Rectal smooth muscle tissue (tissue), 1 donor: ENCODE results near the gene RBM3.
"Not testable (repeated sequence)": the region's sequence is repeated elsewhere in the genome, so short reads cannot be mapped to it uniquely, and the experiment has no call there.

Experiments
- H3K27ac ChIP-seq: one replicate; pipeline ENCODE4 v1.7.0; 2013; ENCODE audit warnings: low read depth, low read length, inconsistent platforms
- H3K27me3 ChIP-seq: one replicate; pipeline ENCODE4 v1.7.0; 2013; ENCODE audit warnings: low read length; ENCODE audit not compliant: control insufficient read depth, insufficient read depth
- H3K36me3 ChIP-seq: one replicate; pipeline ENCODE4 v1.7.0; 2013; ENCODE audit warnings: low read length; ENCODE audit not compliant: control insufficient read depth, insufficient read depth
- H3K4me1 ChIP-seq: one replicate; pipeline ENCODE4 v1.7.0; 2013; ENCODE audit warnings: low read length; ENCODE audit not compliant: control insufficient read depth, insufficient read depth
- H3K4me3 ChIP-seq: one replicate; pipeline ENCODE4 v1.7.0; 2013; ENCODE audit warnings: low read length
- H3K9ac ChIP-seq: one replicate; pipeline ENCODE4 v1.7.0; 2013; ENCODE audit warnings: low read length

The RBM3 gene

GRCh38 chrX:48548871-48549270 is 25.4 kb upstream of the RBM3 start:
- Histone ChIP-seq H3K4me1 (no peaks in the 10 kb centered on the region), H3K27me3 (no peaks in the 10 kb centered on the region), H3K36me3 (peaks cover 6% of the 10 kb centered on the region), H3K4me3 (no peak overlapping the region), H3K9ac (no peak overlapping the region), H3K27ac (no peak overlapping the region)

DNA sequence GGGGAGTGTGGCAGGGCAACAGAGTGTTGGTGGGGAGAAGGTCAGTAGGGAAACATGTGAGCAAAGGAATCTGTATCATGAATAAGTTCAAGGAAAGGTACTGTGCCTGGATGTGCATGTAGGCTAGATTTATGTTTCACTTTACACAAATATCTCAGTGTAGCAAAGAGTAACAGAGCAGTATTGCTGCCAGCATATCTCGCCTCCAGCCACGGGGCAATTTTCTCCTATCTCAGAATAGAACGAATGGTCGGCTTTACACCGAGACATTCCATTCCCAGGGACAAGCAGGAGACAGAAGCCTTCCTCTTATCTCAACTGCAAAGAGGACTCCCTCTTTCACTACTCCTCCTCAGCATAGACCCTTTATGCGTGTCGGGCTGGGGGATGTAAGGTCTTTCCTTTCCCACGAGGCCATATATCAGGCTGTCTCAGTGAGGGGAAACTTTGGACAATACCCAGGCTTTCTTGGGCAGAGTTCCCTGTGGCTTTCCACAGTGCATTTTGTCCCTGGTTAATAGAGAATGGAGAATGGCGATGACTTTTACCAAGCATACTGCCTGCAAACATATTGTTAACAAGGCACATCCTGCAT is 18.5 kb upstream of the RBM3 start:
- H3K27me3 ChIP-seq, H3K4me1 ChIP-seq, H3K27ac ChIP-seq, H3K4me3 ChIP-seq, H3K9ac ChIP-seq: not testable (repeated sequence)
- H3K36me3 ChIP-seq: peaks cover 12% of the 10 kb centered on the region

DNA sequence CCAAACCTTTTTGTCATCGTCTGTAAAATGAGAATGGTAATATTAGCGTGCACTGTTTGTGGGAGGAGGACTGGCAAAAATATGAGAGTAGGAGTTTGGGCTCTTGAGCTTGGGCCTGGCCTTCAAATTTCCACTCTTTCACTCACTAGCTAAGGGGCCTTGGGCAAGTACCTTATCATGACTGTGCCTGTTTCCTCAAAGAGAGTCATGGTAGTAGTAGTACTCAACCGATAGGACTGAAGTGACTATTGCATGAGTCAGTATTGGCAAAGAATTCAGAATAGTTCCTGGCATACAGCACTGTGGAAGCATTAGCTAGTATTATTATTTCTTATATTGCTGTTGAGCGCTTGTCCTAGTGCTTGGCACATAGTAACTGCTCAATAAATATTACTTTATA is 16.0 kb upstream of the RBM3 start:
- H3K9ac ChIP-seq: no peak overlapping the region
- H3K27me3 ChIP-seq: no peaks in the 10 kb centered on the region
- no peaks in the 10 kb centered on the region for H3K4me1 ChIP-seq
- no peak overlapping the region for H3K4me3 ChIP-seq
- H3K36me3 ChIP-seq: peaks cover 12% of the 10 kb centered on the region
- H3K27ac ChIP-seq: no peak overlapping the region

- Histone ChIP-seq H3K27ac (no peak overlapping the region), H3K4me3 (no peak overlapping the region), H3K36me3 (peaks cover 10% of the 10 kb centered on the region), H3K4me1 (no peaks in the 10 kb centered on the region), H3K27me3 (no peaks in the 10 kb centered on the region), H3K9ac (no peak overlapping the region)
These were observed 14.6 kb upstream of the RBM3 start for GRCh38 chrX:48559636-48560035.

DNA sequence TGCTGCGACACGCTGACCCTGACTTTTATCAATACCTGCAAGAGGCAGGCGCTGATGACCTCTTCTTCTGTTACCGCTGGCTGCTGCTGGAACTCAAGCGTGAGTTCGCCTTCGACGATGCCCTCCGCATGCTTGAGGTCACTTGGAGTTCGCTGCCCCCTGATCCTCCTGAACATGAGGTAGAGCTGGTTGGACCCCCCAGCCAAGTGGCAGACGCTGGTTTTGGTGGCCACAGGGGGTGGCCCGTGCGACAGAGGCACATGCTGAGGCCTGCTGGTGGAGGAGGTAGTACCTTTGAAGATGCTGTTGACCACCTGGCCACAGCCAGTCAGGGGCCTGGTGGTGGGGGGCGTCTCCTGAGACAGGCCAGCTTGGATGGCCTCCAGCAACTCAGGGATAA is 14.2 kb upstream of the RBM3 start:
- no peak overlapping the region for H3K4me3 ChIP-seq
- no peaks in the 10 kb centered on the region for H3K4me1 ChIP-seq
- H3K36me3 ChIP-seq: peaks cover 7% of the 10 kb centered on the region
- H3K9ac ChIP-seq: no peak overlapping the region
- H3K27ac ChIP-seq: no peak overlapping the region
- no peaks in the 10 kb centered on the region for H3K27me3 ChIP-seq

DNA sequence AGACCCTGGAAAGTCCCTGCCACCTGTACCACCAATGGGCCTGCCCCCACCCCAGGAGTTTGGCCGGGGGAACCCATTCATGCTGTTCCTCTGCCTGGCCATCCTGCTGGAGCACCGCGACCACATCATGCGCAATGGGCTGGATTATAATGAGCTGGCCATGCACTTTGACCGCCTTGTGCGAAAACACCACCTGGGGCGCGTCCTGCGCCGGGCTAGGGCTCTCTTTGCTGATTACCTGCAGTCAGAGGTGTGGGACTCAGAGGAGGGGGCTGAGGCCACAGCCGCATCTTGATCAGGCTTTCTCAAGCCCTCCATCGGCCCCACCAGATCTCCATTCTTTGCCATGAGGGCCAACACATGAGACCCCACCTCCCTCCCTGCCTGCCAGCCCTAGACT is 13.6 kb upstream of the RBM3 start:
- Histone ChIP-seq H3K36me3 (peaks cover 7% of the 10 kb centered on the region), H3K9ac (no peak overlapping the region), H3K27ac (no peak overlapping the region), H3K27me3 (no peaks in the 10 kb centered on the region), H3K4me1 (no peaks in the 10 kb centered on the region), H3K4me3 (no peak overlapping the region)

DNA sequence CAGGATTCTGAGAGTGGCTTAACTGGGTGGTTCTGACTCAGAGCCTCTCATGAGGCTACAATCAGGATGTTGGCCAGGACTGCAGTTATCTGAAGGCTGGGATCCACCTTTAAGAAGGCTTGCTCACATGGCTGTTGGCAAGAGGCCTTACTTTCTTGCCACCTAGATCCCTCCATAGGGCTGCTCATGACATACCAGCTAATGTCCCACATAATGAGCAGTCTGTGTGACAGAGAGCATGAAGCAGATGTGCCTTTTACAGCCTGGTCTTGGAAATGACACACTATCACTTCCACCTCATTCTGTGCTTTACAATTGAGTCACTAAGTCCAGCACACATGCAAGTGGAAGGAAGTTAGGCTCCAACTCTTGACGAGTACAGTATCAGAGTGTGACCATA is 4.3 kb upstream of the RBM3 start:
- H3K36me3 ChIP-seq: no peaks in the 10 kb centered on the region
- H3K4me1 ChIP-seq: no peaks in the 10 kb centered on the region
- peaks cover 3% of the 10 kb centered on the region for H3K27me3 ChIP-seq
- H3K4me3 ChIP-seq: no peak overlapping the region
- H3K9ac ChIP-seq: no peak overlapping the region
- H3K27ac ChIP-seq: no peak overlapping the region

GRCh38 chrX:48573690-48574269 is 504 bp upstream of the RBM3 start:
- Histone ChIP-seq H3K27me3 (peaks cover 3% of the 10 kb centered on the region), H3K27ac (peak overlapping the region; percentile 99), H3K4me1 (peaks cover 10% of the 10 kb centered on the region), H3K36me3 (peaks cover 21% of the 10 kb centered on the region), H3K4me3 (peak overlapping the region; percentile 88), H3K9ac (peak overlapping the region; percentile 86)

GRCh38 chrX:48575642-48576041 is 1.4 kb downstream of the RBM3 start:
- Histone ChIP-seq H3K27me3 (no peaks in the 10 kb centered on the region), H3K27ac (no peak overlapping the region), H3K9ac (peak overlapping the region; percentile 56), H3K4me3 (peak overlapping the region; percentile 88), H3K36me3 (peaks cover 26% of the 10 kb centered on the region), H3K4me1 (peaks cover 10% of the 10 kb centered on the region)

GRCh38 chrX:48576108-48576507 is 1.8 kb downstream of the RBM3 start:
- no peak overlapping the region for H3K9ac ChIP-seq
- H3K4me3 ChIP-seq: peak overlapping the region; percentile 28
- no peak overlapping the region for H3K27ac ChIP-seq
- peaks cover 10% of the 10 kb centered on the region for H3K4me1 ChIP-seq
- H3K36me3 ChIP-seq: peaks cover 26% of the 10 kb centered on the region
- H3K27me3 ChIP-seq: no peaks in the 10 kb centered on the region

DNA sequence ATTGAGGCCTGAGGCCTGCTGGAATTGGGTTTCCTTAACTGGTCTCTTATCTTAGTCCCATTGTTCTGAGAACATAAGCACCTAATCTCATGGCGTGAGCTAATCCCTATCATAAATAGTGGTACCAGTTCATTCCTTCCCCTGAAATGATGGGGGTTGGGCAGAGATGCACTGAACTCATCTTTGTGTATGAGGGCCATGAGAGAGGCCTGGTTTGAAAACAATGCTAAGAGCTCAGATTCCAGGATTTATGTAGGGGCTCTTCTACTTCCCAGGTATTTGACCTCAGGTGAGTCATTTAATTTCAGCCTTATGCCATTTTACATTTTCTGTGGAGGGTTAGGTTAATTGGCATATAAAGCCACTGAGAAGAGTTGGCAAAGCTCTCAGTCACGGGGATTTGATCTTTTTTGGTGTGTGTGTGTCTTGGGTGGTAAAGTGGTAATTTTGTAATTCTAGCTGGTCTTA is 4.4 kb downstream of the RBM3 start:
- Histone ChIP-seq H3K36me3 (peaks cover 26% of the 10 kb centered on the region), H3K27me3 (no peaks in the 10 kb centered on the region), H3K4me3 (no peak overlapping the region), H3K9ac (no peak overlapping the region), H3K4me1 (peaks cover 10% of the 10 kb centered on the region), H3K27ac (no peak overlapping the region)

DNA sequence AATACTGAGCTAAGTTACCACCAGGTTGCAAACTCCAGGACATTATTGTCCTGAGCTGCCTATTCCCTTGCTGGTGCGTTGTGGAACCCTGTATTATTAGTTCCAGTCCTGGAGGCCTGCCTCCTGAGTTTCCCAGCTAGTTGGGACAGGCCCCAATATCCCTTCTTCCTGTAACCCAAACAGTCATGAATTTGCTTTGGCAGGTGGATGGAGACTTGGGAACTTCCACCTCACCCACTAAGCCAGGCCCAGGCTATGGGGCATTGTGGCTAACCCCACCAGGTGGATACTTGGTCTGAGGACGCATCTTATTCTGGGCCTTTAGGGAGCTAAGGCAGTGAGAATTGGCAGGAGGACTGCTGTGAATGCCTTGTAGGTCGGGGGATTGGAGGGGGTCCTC is 5.0 kb downstream of the RBM3 start:
- Histone ChIP-seq H3K4me1 (peaks cover 10% of the 10 kb centered on the region), H3K36me3 (peaks cover 26% of the 10 kb centered on the region), H3K27ac (no peak overlapping the region), H3K4me3 (no peak overlapping the region), H3K9ac (no peak overlapping the region), H3K27me3 (no peaks in the 10 kb centered on the region)

DNA sequence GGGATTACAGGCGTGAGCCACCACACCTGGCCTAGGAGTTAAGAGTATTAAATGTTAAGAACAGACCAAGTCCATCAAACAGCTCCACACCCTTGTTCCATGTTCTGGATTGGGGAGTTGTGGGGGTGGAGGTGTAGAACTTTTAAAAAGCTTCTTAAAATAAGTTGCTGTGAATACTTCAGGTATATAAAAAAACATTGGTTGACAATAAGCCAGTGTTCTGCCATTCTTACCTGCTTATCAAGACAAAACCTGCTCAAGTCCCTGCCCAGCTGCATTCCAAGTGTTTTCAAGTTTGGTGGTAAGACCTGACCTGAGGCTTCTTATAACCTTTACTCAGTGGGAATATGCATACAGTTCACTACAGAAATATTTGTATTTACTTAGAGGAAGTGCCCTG is 6.4 kb downstream of the RBM3 start:
- Histone ChIP-seq H3K4me1 (peaks cover 4% of the 10 kb centered on the region), H3K27ac (no peak overlapping the region), H3K36me3 (peaks cover 20% of the 10 kb centered on the region), H3K4me3 (no peak overlapping the region), H3K9ac (no peak overlapping the region), H3K27me3 (no peaks in the 10 kb centered on the region)
